Osteoblast (primary cell): ENCODE data around the gene TRANK1. TPM values are rescaled to one million over a fixed set of nuclear protein-coding genes. Genes with fewer than 3 reads are reported as not detected.

Experiments used
- DNase-seq: peaks from one replicate; pipeline ENCODE4 v3.0.0; 2011; ENCODE audit warnings: low spot score, mixed read lengths; ENCODE audit not compliant: insufficient read length; ENCODE audit errors: missing footprints
- H2AFZ ChIP-seq: 2 replicates; pipeline ENCODE4 v1.6.0; 2011; ENCODE audit warnings: mild to moderate bottlenecking, low read length
- H3K27ac ChIP-seq: 2 replicates; pipeline ENCODE4 v1.5.1; 2011; ENCODE audit warnings: mild to moderate bottlenecking, low read depth, low read length, moderate library complexity
- H3K27me3 ChIP-seq: 2 replicates; pipeline ENCODE4 v1.6.0; 2012; ENCODE audit warnings: mild to moderate bottlenecking, control low read depth, inconsistent platforms, low read length, moderate library complexity; ENCODE audit not compliant: insufficient read depth
- H3K36me3 ChIP-seq: 2 replicates; pipeline ENCODE4 v1.5.1; 2011; ENCODE audit warnings: mild to moderate bottlenecking, low read length, control low read depth, moderate library complexity; ENCODE audit not compliant: insufficient read depth
- H3K4me1 ChIP-seq: 2 replicates; pipeline ENCODE4 v1.5.1; 2011; ENCODE audit warnings: mild to moderate bottlenecking, low read length, control low read depth, moderate library complexity; ENCODE audit not compliant: insufficient read depth
- H3K4me2 ChIP-seq: 2 replicates; pipeline ENCODE4 v1.6.0; 2011; ENCODE audit warnings: mild to moderate bottlenecking, low read length; ENCODE audit not compliant: insufficient read depth
- H3K4me3 ChIP-seq: fragments of 200-600 bp; sonication (generic); 3 replicates; pipeline ENCODE4 v1.5.1; 2012; ENCODE audit warnings: mild to moderate bottlenecking, low read length, inconsistent platforms; ENCODE audit not compliant: insufficient read depth
- H3K79me2 ChIP-seq: 2 replicates; pipeline ENCODE4 v1.6.0; 2012; ENCODE audit warnings: mild to moderate bottlenecking, low read length, control low read depth, inconsistent platforms; ENCODE audit not compliant: insufficient read depth
- H3K9me3 ChIP-seq: 2 replicates; pipeline ENCODE4 v1.5.1; 2011; ENCODE audit warnings: low read depth, low read length, control low read depth
- H4K20me1 ChIP-seq: 2 replicates; pipeline ENCODE4 v1.6.0; 2012; ENCODE audit warnings: mild to moderate bottlenecking, low read length, control low read depth; ENCODE audit not compliant: insufficient read depth
- total RNA-seq: library from RNA; depleted of rRNA; stranded (reverse); fragments of >200 nt; gene quantifications from 2 replicates; pipeline ENCODE4 v1.2.3, GENCODE V29; 2012
- TF ChIP-seq, protein P1 (sequence below): IDR thresholded peaks from 2 replicates; pipeline ENCODE4 v1.5.1; 2011; ENCODE audit warnings: mild to moderate bottlenecking, low read depth, low read length, moderate library complexity; ENCODE audit errors: extremely low read depth

TRANK1 gene
- total RNA-seq, 1 donor, result 30.8 TPM

- no peaks in the 10 kb centered on the region for H4K20me1 ChIP-seq
- no peaks in the 10 kb centered on the region for H3K79me2 ChIP-seq
- TF ChIP-seq, protein P1, sequence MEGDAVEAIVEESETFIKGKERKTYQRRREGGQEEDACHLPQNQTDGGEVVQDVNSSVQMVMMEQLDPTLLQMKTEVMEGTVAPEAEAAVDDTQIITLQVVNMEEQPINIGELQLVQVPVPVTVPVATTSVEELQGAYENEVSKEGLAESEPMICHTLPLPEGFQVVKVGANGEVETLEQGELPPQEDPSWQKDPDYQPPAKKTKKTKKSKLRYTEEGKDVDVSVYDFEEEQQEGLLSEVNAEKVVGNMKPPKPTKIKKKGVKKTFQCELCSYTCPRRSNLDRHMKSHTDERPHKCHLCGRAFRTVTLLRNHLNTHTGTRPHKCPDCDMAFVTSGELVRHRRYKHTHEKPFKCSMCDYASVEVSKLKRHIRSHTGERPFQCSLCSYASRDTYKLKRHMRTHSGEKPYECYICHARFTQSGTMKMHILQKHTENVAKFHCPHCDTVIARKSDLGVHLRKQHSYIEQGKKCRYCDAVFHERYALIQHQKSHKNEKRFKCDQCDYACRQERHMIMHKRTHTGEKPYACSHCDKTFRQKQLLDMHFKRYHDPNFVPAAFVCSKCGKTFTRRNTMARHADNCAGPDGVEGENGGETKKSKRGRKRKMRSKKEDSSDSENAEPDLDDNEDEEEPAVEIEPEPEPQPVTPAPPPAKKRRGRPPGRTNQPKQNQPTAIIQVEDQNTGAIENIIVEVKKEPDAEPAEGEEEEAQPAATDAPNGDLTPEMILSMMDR, result no peak
- DNase-seq, result no peak
- H3K27ac ChIP-seq, result no peak overlapping the region
- peaks cover 3% of the 10 kb centered on the region for H3K36me3 ChIP-seq
- no peaks in the 10 kb centered on the region for H3K4me1 ChIP-seq
- H3K4me3 ChIP-seq, result no peak overlapping the region
- no peak overlapping the region for H2AFZ ChIP-seq
- H3K27me3 ChIP-seq, result no peaks in the 10 kb centered on the region
- no peaks in the 10 kb centered on the region for H3K9me3 ChIP-seq
- no peak overlapping the region for H3K4me2 ChIP-seq
Observed at GRCh38 chr3:36900474-36901443, 44.1 kb downstream of the TRANK1 start.

- H3K27ac ChIP-seq, result no peak overlapping the region
- no peak overlapping the region for H2AFZ ChIP-seq
- H3K79me2 ChIP-seq, result no peaks in the 10 kb centered on the region
- no peak overlapping the region for H3K4me3 ChIP-seq
- no peaks in the 10 kb centered on the region for H3K27me3 ChIP-seq
- TF ChIP-seq, protein P1, result no peak
- H3K4me1 ChIP-seq, result no peaks in the 10 kb centered on the region
- DNase-seq, result no peak
- no peaks in the 10 kb centered on the region for H3K9me3 ChIP-seq
- H4K20me1 ChIP-seq, result no peaks in the 10 kb centered on the region
- H3K4me2 ChIP-seq, result no peak overlapping the region
- H3K36me3 ChIP-seq, result peaks cover 12% of the 10 kb centered on the region
Observed at GRCh38 chr3:36895496-36896409, 49.1 kb downstream of the TRANK1 start.

DNA sequence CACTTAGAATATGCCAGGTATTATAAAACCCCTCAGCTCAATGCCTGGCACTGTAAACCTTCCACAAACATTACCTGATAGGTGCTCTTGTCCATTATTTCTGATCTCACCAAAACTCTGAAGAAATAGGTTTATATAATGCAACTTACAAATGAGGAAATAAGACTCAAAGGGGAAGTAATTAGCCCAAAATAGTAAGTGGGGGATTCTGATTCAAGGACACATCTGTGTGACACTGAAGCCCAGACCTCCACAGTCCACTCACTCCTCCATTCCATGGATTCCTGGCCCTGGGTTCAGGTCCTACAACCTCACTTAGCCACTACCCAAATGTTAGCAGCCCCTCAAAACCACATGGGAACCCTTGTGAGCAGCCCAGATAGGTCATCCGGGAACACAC lies 49.9 kb downstream of the TRANK1 start:
- TF ChIP-seq, protein P1, result no peak
- DNase-seq, result no peak
- peaks cover 11% of the 10 kb centered on the region for H3K36me3 ChIP-seq
- H3K79me2 ChIP-seq, result no peaks in the 10 kb centered on the region
- no peaks in the 10 kb centered on the region for H3K27me3 ChIP-seq
- no peaks in the 10 kb centered on the region for H3K4me1 ChIP-seq
- H3K9me3 ChIP-seq, result no peaks in the 10 kb centered on the region
- no peak overlapping the region for H3K4me2 ChIP-seq
- H2AFZ ChIP-seq, result no peak overlapping the region
- no peak overlapping the region for H3K27ac ChIP-seq
- H3K4me3 ChIP-seq, result no peak overlapping the region
- no peaks in the 10 kb centered on the region for H4K20me1 ChIP-seq
